Endothelial cell of umbilical vein (primary cell): ENCODE data around the gene WSB1. TPM values are rescaled to one million over a fixed set of nuclear protein-coding genes. Genes with fewer than 3 reads are reported as not detected.

Source experiments
- BruUV-seq: library from RNA; stranded (reverse); fragments of 400-500 nt; replicated peaks from 2 replicates; lab custom pipeline; 2021; lab: Mats Ljungman, UMichigan
- CTCF ChIA-PET: fragments of 300-600, 350-600 bp; sonication (Branson Sonifier 250); formaldehyde crosslinking; loops from one replicate; lab custom pipeline; 2021; ENCODE audit warnings: antibody characterized with exemption, inconsistent platforms; lab: Charles Lee
- POLR2A ChIA-PET: fragments of 300-600, 350-600 bp; sonication (Branson Sonifier 250); formaldehyde crosslinking; loops from one replicate; lab custom pipeline; 2021; ENCODE audit warnings: antibody characterized with exemption, inconsistent platforms; lab: Charles Lee
- DNase-seq: peaks from one replicate; pipeline ENCODE4 v3.0.0-alpha.2; 2011; ENCODE audit warnings: low read depth, low spot score
- FAIRE-seq: peaks from 2 replicates; lab custom pipeline; 2011; peaks lifted over from hg19 to GRCh38; lab: Jason Lieb, UNC
- H2AFZ ChIP-seq: 2 replicates; pipeline ENCODE4 v1.6.0; 2012; ENCODE audit warnings: low read depth, low read length, control low read depth, inconsistent platforms
- H3K27ac ChIP-seq: 2 replicates; pipeline ENCODE4 v1.5.1; 2011; ENCODE audit warnings: low read depth, mild to moderate bottlenecking, control low read depth, low read length, moderate library complexity; ENCODE audit not compliant: insufficient read depth
- H3K27me3 ChIP-seq, 2 experiments: 2 replicates each; pipeline versions ENCODE4 v1.6.0 to v1.6.1; 2011; ENCODE audit warnings: low read length in 2 of 2, mixed read lengths in 1 of 2; ENCODE audit not compliant: control insufficient read depth in 2 of 2, insufficient read depth in 2 of 2
- H3K36me3 ChIP-seq, 2 experiments: 2 replicates in 1 of 2; 3 replicates in 1 of 2; pipeline ENCODE4 v1.5.1; 2011; ENCODE audit warnings: low read length in 2 of 2, mild to moderate bottlenecking in 1 of 2, moderate library complexity in 1 of 2; ENCODE audit not compliant: control insufficient read depth in 2 of 2, insufficient read depth in 2 of 2; ENCODE audit errors: extremely low read depth in 1 of 2
- H3K4me1 ChIP-seq: 3 replicates; pipeline ENCODE4 v1.5.1; 2011; ENCODE audit warnings: mild to moderate bottlenecking, low read length; ENCODE audit not compliant: control insufficient read depth, insufficient read depth; ENCODE audit errors: extremely low read depth
- H3K4me2 ChIP-seq: 2 replicates; pipeline ENCODE4 v1.6.1; 2011; ENCODE audit warnings: low read length, control low read depth, mixed read lengths; ENCODE audit not compliant: insufficient read depth
- H3K4me3 ChIP-seq, 3 experiments: fragments of 200-600 bp in 1 of 3; sonication (generic), shearing (Covaris generic) in 1 of 3; replicated peaks in 1 of 3; 2 replicates each; pipeline ENCODE4 v1.5.1; 2011 to 2016; ENCODE audit warnings: control low read depth in 3 of 3, low read length in 3 of 3, mild to moderate bottlenecking in 2 of 3, inconsistent platforms in 1 of 3, low read depth in 1 of 3, moderate library complexity in 1 of 3; ENCODE audit not compliant: insufficient read depth in 1 of 3
- H3K79me2 ChIP-seq: 2 replicates; pipeline ENCODE4 v1.6.0; 2012; ENCODE audit warnings: low read length, inconsistent platforms; ENCODE audit not compliant: control insufficient read depth, insufficient read depth
- H3K9ac ChIP-seq: replicated peaks from 2 replicates; pipeline ENCODE3; 2011; ENCODE audit warnings: low read length, control low read depth; ENCODE audit not compliant: insufficient read depth; ENCODE audit errors: extremely low read depth
- H3K9me1 ChIP-seq: replicated peaks from 3 replicates; pipeline ENCODE4 v1.6.0; 2011; ENCODE audit warnings: mild to moderate bottlenecking, low read length; ENCODE audit not compliant: control insufficient read depth, insufficient read depth; ENCODE audit errors: extremely low read depth
- H3K9me3 ChIP-seq: replicated peaks from 2 replicates; pipeline ENCODE4 v1.5.1; 2012; ENCODE audit warnings: low read length, inconsistent platforms; ENCODE audit not compliant: control insufficient read depth, insufficient read depth
- H4K20me1 ChIP-seq: replicated peaks from 2 replicates; pipeline ENCODE3; 2011; ENCODE audit warnings: mild to moderate bottlenecking, low read length; ENCODE audit not compliant: control insufficient read depth, insufficient read depth; ENCODE audit errors: extremely low read depth
- CTCF ChIP-seq, 2 donors: IDR thresholded peaks; 1 replicate in 1 of 2; 2 replicates in 1 of 2; pipeline ENCODE4 v1.5.1; 2011; ENCODE audit warnings: low read length in 2 of 2, mild to moderate bottlenecking in 2 of 2, moderate library complexity in 2 of 2, control low read depth in 1 of 2, inconsistent platforms in 1 of 2, low read depth in 1 of 2; ENCODE audit not compliant: insufficient read depth in 1 of 2; ENCODE audit errors: extremely low read depth in 1 of 2
- EZH2 ChIP-seq: IDR thresholded peaks from 2 replicates; pipeline ENCODE4 v1.6.1; 2012; ENCODE audit warnings: borderline replicate concordance, low read depth, mild to moderate bottlenecking, moderate library complexity, low read length, inconsistent platforms; ENCODE audit not compliant: severe bottlenecking
- FOS ChIP-seq: IDR thresholded peaks from 2 replicates; pipeline ENCODE4 v1.6.1; 2011; ENCODE audit warnings: mild to moderate bottlenecking, low read length, moderate library complexity, borderline replicate concordance; ENCODE audit not compliant: insufficient read depth
- GATA2 ChIP-seq: IDR thresholded peaks from 2 replicates; pipeline ENCODE4 v1.7.0; 2011; ENCODE audit warnings: low read depth, mild to moderate bottlenecking, moderate library complexity, mixed read lengths, low read length; ENCODE audit not compliant: insufficient read length, insufficient read depth
- JUN ChIP-seq: IDR thresholded peaks from 2 replicates; pipeline ENCODE4 v1.6.1; 2011; ENCODE audit warnings: borderline replicate concordance, low read depth; ENCODE audit not compliant: insufficient read length, insufficient read depth
- MAX ChIP-seq: IDR thresholded peaks from 2 replicates; pipeline ENCODE4 v1.6.1; 2011; ENCODE audit not compliant: insufficient read depth, insufficient read length
- MYC ChIP-seq: IDR thresholded peaks from one replicate; pipeline ENCODE4 v1.6.1; 2011; ENCODE audit warnings: mild to moderate bottlenecking, low read depth, low read length
- POLR2A ChIP-seq: IDR thresholded peaks from 2 replicates; pipeline ENCODE4 v1.6.1; 2012; ENCODE audit warnings: low read depth, mild to moderate bottlenecking, control low read depth, low read length
- dilution Hi-C: fragments of 300-500 bp; cut with MboI; formaldehyde crosslinking; loops from one replicate; pipeline ENCODE4 v1.15.0; 2019; ENCODE audit warnings: low sequenced_read_pairs; ENCODE audit not compliant: extremely low pct_ligation_motif_present
- intact Hi-C: fragments of 100-400 bp; cut with micrococcal nuclease; formaldehyde crosslinking; loops from one replicate; pipeline ENCODE4 v1.10.0; 2022
- polyA plus RNA-seq, 4 experiments: library from polyadenylated mRNA; depleted of rRNA in 3 of 4; stranded (reverse) in 3 of 4; unstranded in 1 of 4; fragments of >200 nt; gene quantifications; 2 replicates each; pipeline versions ENCODE4 v1.2.1 to v1.2.3, GENCODE V29; 2011 to 2012; ENCODE audit warnings: missing spikeins in 1 of 4
- total RNA-seq: library from RNA; stranded (reverse); gene quantifications from 2 replicates; pipeline ENCODE4 v1.2.3, GENCODE V29; 2021

Gene WSB1
- total and polyA plus RNA-seq, 2 donors (not counting 3 experiments of a cell fraction or from before 2014, with no cell fraction given) = 471 to 736 TPM

GRCh38 chr17:27299384-27300049 lies 5.6 kb downstream of the WSB1 start:
- Histone ChIP-seq H3K27ac (no peak overlapping the region), H3K27me3 (no peaks in the 10 kb centered on the region), H3K9me1 (no peaks in the 10 kb centered on the region), H3K9ac (no peak overlapping the region), H3K36me3 (peaks cover 6 to 12% of the 10 kb centered on the region in 2 experiments), H3K4me2 (no peak overlapping the region), H3K9me3 (no peaks in the 10 kb centered on the region), H4K20me1 (peaks cover 22% of the 10 kb centered on the region), H3K4me3 (peak overlapping the region in 1 of 3 experiments; percentile 86), H3K4me1 (peaks cover 21% of the 10 kb centered on the region), H3K79me2 (peaks cover 96% of the 10 kb centered on the region), H2AFZ (no peak overlapping the region)
- TF ChIP-seq MYC (no peak), EZH2 (no peak), POLR2A (no peak), FOS (no peak), JUN (no peak), MAX (no peak), CTCF (IDR thresholded peaks at IDR 0.05; ENCODE audit: extremely low read depth in 1 of 2, insufficient read depth in 1 of 2, low read depth in 1 of 2, low read length in 2 of 2) (no peak), GATA2 (no peak)
- FAIRE-seq (no peak), DNase-seq (no peak)
- no TSS peak for BruUV-seq
- POLR2A ChIA-PET = interaction anchor here (1.0 kb wide), 1 partner anchor 9 kb away, joined by 3 read pairs; no protein-coding TSS in a partner anchor
- dilution Hi-C loops (no loop called here), intact Hi-C loops (no loop called here)
- CTCF ChIA-PET = interaction anchor here (1.2 to 11.2 kb wide), 4 partner anchors 33 to 62 kb away, joined by 3 to 109 read pairs (median 4); no protein-coding TSS in a partner anchor
